Panc1 (cell line): ENCODE results near the gene RRN3. TPM values are rescaled to one million over a fixed set of nuclear protein-coding genes. Genes with fewer than 3 reads are reported as not detected.
A peak's percentile ranks its signal among the peaks of the same experiment; 100 is the strongest.
"Not testable (repeated sequence)": the region's sequence is repeated elsewhere in the genome, so short reads cannot be mapped to it uniquely, and the experiment has no call there.

Experiments
- ATAC-seq: fragments of 200-7000 bp; cut with Tn5 transposase; 2 replicates; pipeline ENCODE4 v1.9.1; 2020; ENCODE audit warnings: mild to moderate bottlenecking, moderate library complexity
- BruUV-seq: library from RNA; stranded (reverse); fragments of 400-500 nt; replicated peaks from 2 replicates; lab custom pipeline; 2021; lab: Mats Ljungman, UMichigan
- CTCF ChIA-PET: fragments of 300-600 bp; sonication (Branson Sonifier 250); formaldehyde crosslinking; loops from one replicate; lab custom pipeline; 2022; ENCODE audit warnings: antibody characterized with exemption; lab: Charles Lee
- POLR2A ChIA-PET: fragments of 300-600 bp; sonication (Branson Sonifier 250); formaldehyde crosslinking; loops from one replicate; lab custom pipeline; 2022; ENCODE audit warnings: antibody characterized with exemption; lab: Charles Lee
- DNase-seq: peaks from one replicate; pipeline ENCODE4 v3.0.0-alpha.2; 2010; ENCODE audit warnings: low read depth, low spot score
- H3K27ac ChIP-seq: 2 replicates; pipeline ENCODE4 v1.5.1; 2011; ENCODE audit warnings: mild to moderate bottlenecking, low read length, inconsistent platforms
- H3K27me3 ChIP-seq: fragments of 200-500 bp; sonication (Bioruptor generic); 2 replicates; pipeline ENCODE4 v1.6.0; 2014; ENCODE audit warnings: low read length, inconsistent platforms; ENCODE audit not compliant: control insufficient read depth, insufficient read depth
- H3K36me3 ChIP-seq: fragments of 200-500 bp; sonication (Bioruptor generic); 2 replicates; pipeline ENCODE4 v1.5.1; 2014; ENCODE audit warnings: inconsistent platforms, mild to moderate bottlenecking, low read length, moderate library complexity; ENCODE audit not compliant: control insufficient read depth, insufficient read depth
- H3K4me1 ChIP-seq: 2 replicates; pipeline ENCODE4 v1.5.1; 2011; ENCODE audit warnings: inconsistent platforms, mild to moderate bottlenecking, low read length, moderate library complexity; ENCODE audit not compliant: control insufficient read depth, insufficient read depth
- H3K4me3 ChIP-seq, 2 experiments: 2 replicates each; pipeline ENCODE4 v1.5.1; 2011 to 2012; ENCODE audit warnings: low read depth in 2 of 2, low read length in 2 of 2, mild to moderate bottlenecking in 2 of 2, inconsistent platforms in 1 of 2, moderate library complexity in 1 of 2
- H3K9me3 ChIP-seq: fragments of 200-500 bp; sonication (Bioruptor generic); 2 replicates; pipeline ENCODE4 v1.5.1; 2014; ENCODE audit warnings: low read depth, mild to moderate bottlenecking, inconsistent platforms, low read length, moderate library complexity; ENCODE audit not compliant: control insufficient read depth, insufficient read depth
- in situ Hi-C: cut with HindIII; loops from 2 replicates; pipeline ENCODE4 v1.10.0; 2016; ENCODE audit warnings: low sequenced_read_pairs, low pct_unique_long_range_greater_than_20kb
- intact Hi-C: fragments of 100-400 bp; cut with micrococcal nuclease; formaldehyde crosslinking; loops from one replicate; pipeline ENCODE4 v1.10.0; 2022; ENCODE audit not compliant: unreplicated experiment
- microRNA-seq: library from miRNA; unstranded; fragments of <30 nt; microRNA quantifications from one replicate; pipeline ENCODE4 v1.1.0, GENCODE V29; 2020; ENCODE audit not compliant: unreplicated experiment
- total RNA-seq: library from RNA; stranded (reverse); gene quantifications from one replicate; pipeline ENCODE4 v1.2.1, GENCODE V29; 2021; ENCODE audit not compliant: unreplicated experiment

Gene RRN3
- total RNA-seq, 1 experiment from 2014 or later, result 66.0 TPM

GRCh38 chr16:15016951-15017580, 77.0 kb downstream of the RRN3 start:
- intact Hi-C loops, H3K27me3 ChIP-seq, DNase-seq, H3K4me3 ChIP-seq, CTCF ChIA-PET, POLR2A ChIA-PET, H3K27ac ChIP-seq, H3K36me3 ChIP-seq, H3K9me3 ChIP-seq, H3K4me1 ChIP-seq, in situ Hi-C loops: not testable (repeated sequence)
- ATAC-seq, result peak; percentile 68
- BruUV-seq, result TSS peak; percentile 25

DNA sequence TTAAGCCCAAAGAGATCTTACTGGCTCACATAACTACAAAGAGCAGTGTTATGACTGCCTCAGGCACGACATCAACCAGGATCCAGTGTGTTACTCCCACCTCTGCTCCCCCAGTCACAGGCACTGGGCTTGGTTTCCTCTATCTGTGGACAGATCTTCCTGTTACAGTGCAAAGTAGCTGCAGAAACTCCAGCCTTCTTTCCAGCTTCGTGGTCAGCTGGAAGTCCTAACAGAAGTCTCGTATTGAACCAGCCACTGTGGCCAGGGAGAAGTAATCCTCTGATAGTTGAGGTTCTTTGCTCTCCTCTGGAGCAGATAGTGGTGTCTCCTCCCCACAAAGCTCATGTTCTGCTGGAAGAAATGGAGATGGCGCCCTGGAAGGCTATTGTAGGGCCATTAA, 77.7 kb downstream of the RRN3 start:
- CTCF ChIA-PET, H3K36me3 ChIP-seq, H3K4me3 ChIP-seq, H3K27ac ChIP-seq, H3K4me1 ChIP-seq, DNase-seq, BruUV-seq, intact Hi-C loops, POLR2A ChIA-PET, H3K27me3 ChIP-seq, in situ Hi-C loops, H3K9me3 ChIP-seq: not testable (repeated sequence)
- ATAC-seq, result peak; percentile 39; the same call in 1 of the 2 replicates

- H3K27ac ChIP-seq, BruUV-seq, CTCF ChIA-PET, intact Hi-C loops, POLR2A ChIA-PET, ATAC-seq, H3K4me3 ChIP-seq, DNase-seq, H3K4me1 ChIP-seq, H3K9me3 ChIP-seq, H3K27me3 ChIP-seq, in situ Hi-C loops: not testable (repeated sequence)
- peaks cover 11% of the 10 kb centered on the region for H3K36me3 ChIP-seq
Measured at GRCh38 chr16:15015671-15016070, 78.4 kb downstream of the RRN3 start.

GRCh38 chr16:15012941-15013340, 81.1 kb downstream of the RRN3 start:
- H3K27ac ChIP-seq, H3K4me3 ChIP-seq, BruUV-seq, in situ Hi-C loops, intact Hi-C loops, POLR2A ChIA-PET, H3K4me1 ChIP-seq, ATAC-seq, CTCF ChIA-PET, DNase-seq, H3K36me3 ChIP-seq, H3K9me3 ChIP-seq, H3K27me3 ChIP-seq: not testable (repeated sequence)

Small RNA genes within 50 kb of the gene (microRNA-seq; reads per million reads assigned to microRNA genes)
- gene MIR1972-1, result not detected
- not detected for gene MIR6511B2

Other genes with a start within 250 kb of the RRN3 start
- gene NPIPA1, start 156.8 kb downstream of the RRN3 start, total RNA-seq, result 126 TPM
- 103 TPM for gene PDXDC1, start 119.2 kb downstream of the RRN3 start, total RNA-seq
- 71.5 TPM for gene NTAN1, start 38.2 kb downstream of the RRN3 start, total RNA-seq